HG03575 (cell line): ENCODE results near the gene MFSD11.
"Not testable (repeated sequence)": the region's sequence is repeated elsewhere in the genome, so short reads cannot be mapped to it uniquely, and the experiment has no call there.

Experiments
- ATAC-seq: cut with Tn5 transposase; IDR thresholded peaks from one replicate; pipeline ENCODE4 v1.9.1; 2021; ENCODE audit not compliant: unreplicated experiment, insufficient number of reproducible peaks, low FRiP score; ENCODE audit errors: extremely low read depth

Gene MFSD11

DNA sequence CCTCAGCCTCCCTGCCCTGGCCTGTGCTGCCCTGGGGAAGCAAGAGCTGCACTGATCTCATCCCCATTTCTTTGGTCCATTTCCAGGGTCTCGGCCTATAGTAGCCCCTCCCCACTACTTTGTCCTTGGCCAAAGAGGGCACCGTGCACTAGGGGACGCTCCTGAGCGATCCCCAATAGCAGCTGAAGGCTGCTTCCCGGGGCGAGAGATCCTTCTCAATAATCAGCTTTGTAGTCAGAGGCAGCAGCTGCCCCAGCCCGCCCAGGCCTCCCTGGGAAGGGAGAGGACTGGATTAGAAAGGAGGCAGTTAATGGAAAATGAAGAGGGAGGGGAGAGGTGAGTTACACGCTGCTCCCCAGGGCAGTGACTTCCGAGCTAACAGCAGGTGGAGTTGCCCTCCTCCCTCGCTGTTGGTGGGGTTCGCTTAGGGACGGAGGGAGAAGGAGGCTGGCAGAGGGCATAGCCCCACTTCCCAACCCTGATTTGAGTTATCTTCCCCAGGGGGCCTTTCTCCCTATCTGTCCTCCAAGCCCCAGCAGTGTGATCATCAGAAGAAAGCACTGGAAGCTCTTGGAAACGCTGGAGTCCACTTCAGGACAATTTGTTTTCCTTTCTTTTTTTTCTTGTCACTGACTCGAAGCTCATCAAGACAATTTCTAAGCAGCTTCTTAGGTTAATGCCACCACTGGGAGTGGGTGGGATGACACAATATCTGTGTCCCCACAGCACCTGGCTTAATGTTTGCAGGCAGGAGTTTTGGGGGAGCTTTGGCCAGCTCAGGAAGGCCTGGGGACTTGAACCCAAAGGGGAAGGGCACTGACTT is 29.7 kb upstream of the MFSD11 start:
- ATAC-seq = no peak

DNA sequence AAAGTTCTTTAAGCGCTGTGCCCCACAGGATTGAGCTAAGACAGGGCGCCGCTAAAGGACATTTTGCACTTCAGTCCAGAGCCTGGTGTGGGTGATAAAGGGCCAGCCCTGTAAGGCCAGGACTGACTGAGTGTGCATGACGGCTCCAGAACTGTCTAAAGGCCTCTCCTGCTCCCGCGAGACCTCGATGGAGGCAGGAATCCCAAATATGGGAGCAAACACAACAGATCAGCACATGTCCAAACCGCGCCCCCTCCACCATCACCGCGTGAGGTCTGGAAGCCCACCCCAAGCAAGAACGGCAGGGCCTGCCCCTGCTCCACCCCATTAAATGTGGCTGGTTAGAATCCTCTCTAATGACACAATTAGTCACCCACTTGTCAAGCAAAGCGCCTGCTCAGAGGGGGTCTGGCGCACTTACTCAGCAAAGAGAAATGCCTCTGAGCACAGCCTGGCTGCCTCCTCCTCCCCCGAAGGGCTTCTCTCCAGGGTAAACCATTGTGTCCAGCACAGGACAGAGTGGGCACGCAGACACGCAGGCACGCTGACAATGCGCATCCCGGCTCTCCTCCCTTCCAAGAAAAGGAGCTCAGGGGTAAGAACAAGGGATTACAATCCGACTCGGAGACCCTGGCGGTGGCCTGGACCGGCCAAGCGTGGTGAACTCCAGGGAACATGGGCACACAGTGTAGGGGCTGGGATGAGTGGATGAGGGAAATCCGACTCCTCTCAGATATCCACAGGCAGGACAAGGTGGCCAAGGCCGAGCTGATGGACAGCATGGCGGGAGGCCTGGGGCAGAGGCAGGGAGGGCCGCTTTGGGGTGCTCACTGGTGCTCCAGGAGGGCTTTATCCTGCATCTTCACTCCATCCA is 28.6 kb upstream of the MFSD11 start:
- no peak for ATAC-seq

DNA sequence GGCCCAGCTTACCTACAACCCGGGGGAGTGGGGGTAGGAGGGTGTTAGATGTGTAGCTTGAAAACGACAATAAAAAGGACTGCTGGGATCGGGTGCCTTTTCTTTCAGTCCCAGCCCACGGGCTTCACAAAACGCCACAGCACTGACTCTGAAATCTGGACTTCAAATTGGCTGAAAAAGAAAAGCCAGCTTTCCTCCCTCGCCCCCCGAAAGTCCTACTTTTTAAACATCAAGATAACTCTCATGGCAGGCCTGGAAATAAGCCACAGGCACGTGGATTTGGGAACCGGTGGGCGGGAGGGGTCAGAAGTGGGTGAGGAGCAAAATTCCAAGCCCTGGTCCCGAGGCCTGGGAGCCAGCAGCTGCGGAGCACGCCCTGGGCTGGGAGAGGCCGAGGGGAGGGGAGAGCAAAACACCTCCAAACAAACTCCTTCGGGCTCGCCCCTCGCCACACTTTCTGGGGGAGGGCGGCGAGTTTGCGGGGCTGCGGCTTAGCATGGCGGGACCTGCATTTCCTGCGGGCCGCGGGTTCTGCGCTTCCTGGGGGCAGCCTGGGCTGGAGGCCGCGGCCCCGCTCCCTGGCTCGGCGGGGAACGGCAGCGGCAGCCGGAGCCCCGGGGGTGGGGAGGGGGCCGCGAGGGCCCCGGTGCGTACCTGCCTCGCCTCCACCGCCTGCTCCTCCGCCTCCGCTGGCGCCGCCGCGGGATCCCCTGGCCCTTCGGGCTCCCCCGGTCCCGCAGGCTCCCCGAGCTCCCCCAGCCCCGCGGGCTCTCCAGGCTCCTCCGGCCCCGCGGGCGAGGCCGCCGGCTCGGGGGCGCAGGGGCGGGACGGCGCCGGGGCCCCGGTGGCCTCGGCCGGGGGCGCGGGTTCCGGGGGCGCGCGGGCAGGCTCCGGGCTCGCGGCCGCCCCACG is 27.7 kb upstream of the MFSD11 start:
- not testable (repeated sequence) for ATAC-seq

DNA sequence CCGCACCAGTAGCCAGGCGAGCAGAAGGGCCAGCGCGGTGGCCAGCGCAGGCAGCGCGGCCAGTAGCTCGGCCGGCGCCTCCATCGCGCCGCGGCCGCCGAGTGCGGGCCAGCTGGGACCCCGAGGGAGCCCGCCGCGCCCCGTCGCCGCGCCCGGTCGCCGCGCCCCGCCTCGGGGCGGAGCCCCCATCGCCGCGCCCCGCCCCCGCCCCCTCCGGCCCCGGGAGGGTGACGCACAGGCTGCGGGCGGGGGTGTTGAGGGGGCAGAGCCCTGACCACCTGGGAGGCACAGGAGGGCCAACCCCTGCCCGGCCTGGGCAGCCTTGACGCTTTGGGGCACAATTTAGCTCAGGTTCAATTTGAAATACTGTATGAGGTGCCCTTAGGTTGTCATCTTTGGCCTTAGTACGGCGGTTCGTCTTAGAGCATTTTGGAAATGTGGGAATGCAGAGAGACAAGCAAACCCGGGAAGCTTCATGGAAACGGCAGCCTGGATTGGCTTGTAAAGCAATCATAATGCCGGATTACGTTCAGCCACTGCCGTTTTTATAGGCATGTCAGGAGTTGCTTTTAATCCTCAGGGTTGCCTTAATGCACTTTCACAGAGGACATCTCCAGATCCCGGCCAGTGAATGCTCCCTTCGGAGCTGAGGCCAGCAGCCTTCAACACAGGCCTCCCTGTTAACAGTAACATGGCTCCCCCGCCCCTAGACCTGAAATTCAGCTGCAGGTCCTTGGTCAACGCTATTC is 26.9 kb upstream of the MFSD11 start, which contains the start of gene MXRA7:
MXRA7 (minus strand) TSS at position 103 of the 749 bp plus-strand sequence; CDS start at position 84, 19 bp downstream.
- no peak for ATAC-seq

DNA sequence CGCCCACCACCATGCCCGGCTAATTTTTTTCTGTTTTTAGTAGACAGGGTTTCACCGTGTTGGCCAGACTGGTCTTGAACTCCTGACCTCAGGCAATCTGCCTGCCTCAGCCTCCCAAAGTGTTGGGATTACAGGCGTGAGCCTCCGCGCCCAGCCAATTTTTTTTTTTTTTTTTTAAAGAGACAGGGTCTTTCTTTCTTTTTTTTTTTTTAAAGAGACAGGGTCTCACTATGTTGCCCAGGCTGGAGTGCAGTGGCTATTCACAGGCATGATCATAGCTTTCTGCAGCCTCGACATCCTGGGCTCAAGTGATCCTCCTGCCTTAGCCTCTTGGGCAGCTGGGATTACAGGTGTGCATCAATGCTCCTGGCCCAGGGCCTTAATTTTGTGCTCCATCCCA is 25.6 kb upstream of the MFSD11 start:
- not testable (repeated sequence) for ATAC-seq

DNA sequence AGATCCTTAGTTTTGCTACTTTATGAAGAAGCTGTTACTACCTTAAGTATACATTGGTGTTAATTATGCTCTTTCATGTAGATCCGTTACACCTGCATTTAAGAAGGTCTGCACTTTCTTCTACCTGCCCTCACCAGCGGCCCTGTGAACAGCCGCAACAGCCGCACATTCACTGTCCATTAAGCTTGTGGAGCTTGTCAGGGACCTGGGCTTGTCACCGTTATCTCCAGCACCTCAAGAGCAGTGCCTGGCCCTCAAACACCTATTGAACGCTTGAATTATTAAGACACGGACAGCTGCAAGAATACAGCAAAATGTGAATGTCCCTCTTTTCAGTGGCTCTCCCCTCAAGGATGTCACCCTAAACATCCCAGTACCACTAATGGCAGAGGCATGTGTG is 24.2 kb upstream of the MFSD11 start:
- ATAC-seq = no peak

DNA sequence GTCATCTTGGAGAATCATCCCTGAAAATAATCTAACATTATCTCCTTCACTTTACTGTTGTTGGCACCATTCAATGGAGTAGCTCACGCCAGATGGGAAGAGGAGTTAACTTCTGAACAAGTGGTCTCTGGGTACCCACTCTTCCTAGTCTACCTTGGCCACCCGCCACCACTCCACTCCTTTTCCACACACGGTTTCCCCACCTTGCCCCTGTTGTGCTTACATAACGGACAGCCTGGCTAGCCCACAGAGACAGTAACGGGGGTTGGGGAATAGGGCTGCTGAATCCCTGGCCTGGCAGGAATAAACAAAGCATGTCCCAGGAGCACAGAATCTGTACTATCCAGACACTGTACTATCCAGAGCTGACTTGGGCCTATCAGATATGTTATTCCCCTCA is 23.6 kb upstream of the MFSD11 start:
- no peak for ATAC-seq

DNA sequence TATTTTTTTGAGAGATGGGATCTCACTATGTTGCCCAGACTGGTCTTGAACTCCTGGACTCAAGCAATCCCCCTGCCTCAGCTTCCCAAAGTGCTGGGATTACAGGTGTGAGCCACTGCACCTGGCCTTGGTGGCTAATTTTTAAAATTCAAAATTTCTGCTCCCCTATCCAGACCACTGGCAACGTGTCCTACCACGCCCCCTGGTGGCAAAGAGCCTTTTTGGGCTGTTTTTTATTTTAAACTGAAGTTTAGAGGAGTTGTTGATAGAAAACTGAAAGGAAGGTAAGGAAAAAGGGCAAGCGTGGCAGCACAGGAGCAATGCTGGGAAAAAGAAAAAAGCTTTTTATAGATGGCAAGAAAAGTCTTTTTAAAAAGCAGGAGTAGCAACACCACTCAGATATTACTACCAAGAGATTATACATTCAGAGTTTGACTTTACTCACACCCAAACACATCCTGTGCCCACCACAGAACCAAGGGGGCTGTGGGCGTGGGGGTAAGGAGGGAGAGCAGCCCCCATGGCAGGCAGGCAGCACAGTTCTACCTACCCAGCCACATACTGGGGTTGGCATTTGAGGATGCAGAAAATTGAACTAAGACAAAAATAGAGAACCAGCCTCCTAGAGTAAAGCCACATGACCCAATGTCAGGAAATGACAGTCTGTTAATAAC is 23.0 kb upstream of the MFSD11 start:
- ATAC-seq = no peak

DNA sequence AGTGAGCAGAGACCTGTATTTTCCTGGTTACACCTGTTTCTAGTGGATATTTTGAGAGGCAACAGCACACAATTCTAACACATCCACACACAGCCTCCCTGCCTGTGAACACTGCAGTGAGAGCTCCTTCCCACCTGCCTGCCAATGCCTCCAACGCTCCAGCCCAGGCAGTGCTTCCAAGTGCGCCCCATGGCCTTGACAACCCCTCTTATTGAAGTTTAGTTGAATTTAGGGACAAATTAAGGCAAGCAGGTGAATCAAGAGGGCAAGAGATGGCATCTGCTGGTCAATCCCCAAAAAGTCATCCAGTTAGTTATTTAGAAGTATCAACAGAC is 22.5 kb upstream of the MFSD11 start:
- ATAC-seq = no peak

DNA sequence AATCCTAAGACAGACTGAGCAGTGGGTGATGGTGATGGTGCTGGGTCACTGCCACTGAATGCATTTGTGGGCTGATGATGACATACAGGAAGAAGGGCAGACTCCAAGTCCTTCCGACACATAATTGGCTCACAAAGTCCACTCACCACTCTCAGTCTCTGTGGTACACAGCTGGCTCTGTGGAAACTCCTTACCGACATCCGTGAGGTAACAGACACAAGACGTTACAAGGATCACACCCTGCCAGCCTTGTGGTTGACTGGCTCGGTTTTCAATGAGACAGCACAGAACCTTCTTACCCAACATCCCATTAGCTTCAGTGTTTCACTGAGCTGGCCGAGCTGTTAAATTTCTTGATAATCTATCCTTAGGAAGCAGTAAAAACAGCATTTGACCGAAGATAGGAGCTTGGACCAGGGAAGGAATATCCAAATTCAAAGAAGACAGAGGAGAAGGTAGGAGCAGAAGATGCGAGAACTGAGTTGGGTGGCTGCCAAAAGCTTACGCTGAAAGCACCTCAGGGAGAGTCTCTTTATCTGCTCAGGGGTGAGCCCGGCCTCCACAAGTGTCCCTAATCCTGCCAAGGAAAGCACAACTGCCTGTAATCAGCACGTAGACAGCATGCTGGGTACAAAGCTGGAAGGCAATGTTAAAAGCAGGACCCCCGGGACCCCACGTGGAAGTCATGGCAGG is 21.6 kb upstream of the MFSD11 start:
- no peak for ATAC-seq

DNA sequence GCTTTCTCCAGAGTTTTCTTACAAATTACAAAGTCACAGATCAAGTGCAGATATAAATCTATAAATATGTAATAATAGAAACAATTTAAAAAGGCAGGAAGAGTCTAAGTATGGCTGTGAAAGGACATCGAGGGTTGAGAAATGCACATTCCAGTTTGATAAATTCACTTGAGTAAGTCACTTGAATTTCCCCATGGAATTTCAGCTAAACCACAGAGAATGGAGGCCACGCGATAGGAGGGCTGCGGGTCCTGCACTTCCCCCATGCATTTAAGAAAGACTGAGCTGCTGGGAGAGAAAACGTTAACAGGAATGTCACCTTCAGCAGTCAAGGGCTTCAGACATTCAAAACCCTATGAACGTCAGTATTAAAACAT is 21.1 kb upstream of the MFSD11 start:
- no peak for ATAC-seq

DNA sequence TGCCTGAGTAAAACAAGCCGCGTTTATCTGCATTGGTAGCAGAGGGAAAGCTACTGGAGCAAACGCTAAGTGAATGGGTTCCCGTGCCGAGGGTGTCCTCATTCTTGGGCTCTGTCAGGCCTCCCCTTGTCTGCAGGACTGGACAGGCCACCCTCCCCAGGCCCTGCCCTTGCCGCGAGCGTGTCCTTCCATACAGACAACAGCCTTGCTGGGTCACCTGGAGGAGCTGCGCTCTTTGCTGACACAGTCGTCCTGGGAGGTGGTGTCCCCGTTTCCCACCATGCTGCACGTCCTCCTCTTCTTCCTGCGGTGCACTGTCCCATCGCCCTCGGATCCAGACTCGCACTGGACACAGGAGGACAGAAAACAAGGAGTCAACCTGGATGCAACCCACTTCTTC is 19.4 kb upstream of the MFSD11 start:
- ATAC-seq = no peak

DNA sequence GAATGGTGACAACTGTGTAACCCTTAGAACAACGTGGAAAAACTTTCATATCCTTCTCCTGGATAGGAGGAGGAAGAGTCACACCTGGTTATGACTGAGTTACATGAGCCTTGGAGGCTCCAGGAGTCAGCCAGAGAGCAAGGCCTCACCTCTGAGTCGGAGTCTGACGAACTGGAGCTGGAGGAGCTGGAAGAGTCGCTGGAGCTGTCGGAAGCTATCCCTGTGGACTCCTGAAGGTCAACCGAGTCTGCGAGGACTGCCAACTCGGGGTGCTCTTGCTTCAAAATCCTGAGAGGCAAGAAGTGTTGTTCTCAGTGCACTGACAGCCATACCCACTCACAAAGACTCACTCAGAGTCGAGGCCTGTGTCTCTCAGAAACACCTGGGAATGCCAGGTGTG is 17.7 kb upstream of the MFSD11 start:
- ATAC-seq = no peak

DNA sequence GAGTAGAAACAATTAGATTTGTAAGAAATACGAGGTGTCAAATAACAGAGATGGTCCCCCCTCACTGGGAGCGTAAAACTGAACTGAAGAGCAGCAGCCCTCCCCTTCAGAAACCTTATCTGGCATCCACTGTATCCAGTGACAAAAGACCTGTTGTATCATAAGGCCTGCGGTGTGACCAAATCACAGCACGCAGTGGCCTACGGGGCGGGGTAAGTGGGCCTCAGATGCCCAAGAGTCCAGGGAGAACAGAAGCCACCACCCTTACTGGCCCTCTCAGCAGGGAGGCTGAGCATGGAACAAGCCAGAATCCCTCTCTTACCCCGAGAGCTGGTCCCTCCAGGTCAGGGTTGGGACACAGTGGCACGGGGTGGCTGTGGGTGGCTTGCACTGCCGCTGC is 17.0 kb upstream of the MFSD11 start:
- ATAC-seq = no peak

DNA sequence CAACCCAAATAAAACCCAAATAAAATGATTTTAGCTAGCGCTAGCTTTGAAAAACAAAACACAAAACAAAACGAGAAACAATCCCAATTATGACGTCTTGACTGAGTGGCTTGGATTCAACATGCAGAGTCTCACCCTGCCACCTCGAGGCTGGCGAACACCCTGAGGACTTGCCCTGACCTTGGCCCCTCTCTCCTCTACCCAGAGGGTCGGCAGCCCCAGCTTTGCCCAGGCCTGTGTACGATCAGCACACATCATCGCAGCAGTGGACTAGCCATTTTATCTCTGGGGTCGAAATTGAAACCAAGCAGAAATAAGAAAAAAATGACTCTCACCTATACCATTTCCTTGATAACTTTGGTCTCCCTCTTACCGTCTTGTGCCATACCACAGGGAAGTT is 16.5 kb upstream of the MFSD11 start:
- ATAC-seq = no peak

DNA sequence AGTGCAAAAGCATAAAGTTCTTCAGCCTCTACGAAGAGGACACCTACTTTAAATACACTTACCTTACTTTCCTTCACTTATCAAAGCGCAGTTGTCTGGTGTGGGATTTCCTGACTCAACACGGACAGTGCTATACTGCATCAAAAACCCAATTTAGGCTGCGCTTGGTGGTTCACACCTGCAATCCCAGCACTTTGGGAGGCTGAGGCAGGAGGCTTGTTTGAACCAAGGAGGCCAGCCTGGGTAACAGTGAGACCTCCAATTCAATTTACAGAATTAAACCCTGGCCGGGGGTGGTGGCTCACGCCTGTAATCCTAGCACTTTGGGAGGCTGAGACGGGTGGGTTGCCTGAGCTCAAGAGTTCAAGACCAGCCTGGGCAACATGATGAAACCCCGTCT is 15.6 kb upstream of the MFSD11 start:
- ATAC-seq = no peak

DNA sequence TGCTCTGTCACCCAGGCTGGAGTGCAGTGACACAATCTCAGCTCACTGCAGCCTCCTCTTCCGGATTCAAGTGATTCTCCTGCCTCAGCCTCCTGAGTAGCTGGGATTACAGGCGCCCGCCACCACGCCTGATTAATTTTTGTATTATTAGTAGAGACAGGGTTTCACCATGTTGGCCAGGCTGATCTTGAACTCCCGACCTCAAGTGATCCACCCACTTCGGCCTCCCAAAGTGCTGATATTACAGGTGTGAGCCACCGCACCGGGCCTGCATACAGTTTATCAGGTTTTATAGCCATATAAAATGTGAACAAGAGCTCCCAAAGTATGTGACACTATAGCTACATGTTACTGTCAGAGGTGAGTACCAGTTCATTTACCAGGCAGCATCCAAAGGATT is 14.9 kb upstream of the MFSD11 start:
- ATAC-seq = not testable (repeated sequence)

DNA sequence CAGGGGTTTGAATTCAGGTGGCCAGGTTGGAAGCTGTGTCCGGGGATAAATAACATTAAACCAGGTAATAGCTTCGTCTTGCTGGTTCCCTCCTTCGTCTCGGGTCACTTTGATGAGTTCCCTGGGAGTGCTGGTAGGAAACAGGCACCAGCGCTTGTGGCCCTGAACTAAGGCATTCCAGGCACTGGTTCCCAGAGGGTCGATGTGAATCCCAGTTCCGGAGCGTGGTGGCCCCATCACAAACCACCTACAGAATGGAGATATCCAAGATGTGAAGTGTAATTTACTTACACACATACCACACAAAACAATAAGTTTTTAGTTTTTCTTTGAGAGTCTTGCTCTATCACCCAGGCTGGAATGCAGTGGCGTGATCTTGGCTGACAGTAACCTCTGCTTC is 14.1 kb upstream of the MFSD11 start:
- no peak for ATAC-seq
